Activated gamma-delta T cell treated with anti-CD3 and anti-CD28 coated beads, Interleukin-2, amount 50 U/mL, for 16 hours (primary cell): ENCODE results near the gene CPSF4L.
"Not testable (repeated sequence)": the region's sequence is repeated elsewhere in the genome, so short reads cannot be mapped to it uniquely, and the experiment has no call there.

Experiments used
- DNase-seq: peaks from one replicate; pipeline ENCODE4 v3.0.0-alpha.2; 2020; ENCODE audit warnings: low read depth

Gene CPSF4L

DNA sequence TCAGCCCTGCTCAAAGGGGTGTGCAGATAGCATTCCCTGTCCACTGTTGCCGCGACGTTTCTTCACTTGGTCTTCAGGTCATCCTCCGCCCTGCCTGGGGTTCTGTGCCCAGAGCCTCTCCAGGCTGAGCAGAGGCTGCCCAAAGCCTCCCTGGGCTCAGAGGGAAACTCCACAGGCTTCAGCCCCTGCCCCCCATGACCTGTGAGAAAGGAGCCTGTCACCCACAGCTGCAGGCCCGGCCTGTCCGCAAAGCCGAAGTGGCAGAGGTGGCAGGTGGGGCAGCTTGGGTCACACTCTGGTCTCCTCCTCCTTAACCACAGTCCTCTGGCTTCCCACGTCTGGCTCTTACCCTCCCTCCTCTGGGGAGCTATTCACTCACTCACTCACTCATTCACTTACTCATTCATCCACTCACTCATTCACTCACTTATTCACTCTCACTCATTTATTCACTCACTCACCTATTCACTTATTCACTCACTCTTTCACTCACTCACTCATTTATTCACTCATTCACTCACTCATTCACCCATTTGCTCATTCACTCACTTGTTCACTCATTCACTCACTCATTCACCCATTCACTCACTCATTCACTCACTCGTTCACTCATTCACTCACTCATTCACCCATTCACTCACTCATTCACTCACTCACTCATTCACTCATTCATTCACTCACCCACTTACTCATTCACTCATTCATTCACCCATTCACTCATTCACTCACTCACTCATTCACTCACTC is 7.1 kb upstream of the CPSF4L start:
- no peak for DNase-seq

DNA sequence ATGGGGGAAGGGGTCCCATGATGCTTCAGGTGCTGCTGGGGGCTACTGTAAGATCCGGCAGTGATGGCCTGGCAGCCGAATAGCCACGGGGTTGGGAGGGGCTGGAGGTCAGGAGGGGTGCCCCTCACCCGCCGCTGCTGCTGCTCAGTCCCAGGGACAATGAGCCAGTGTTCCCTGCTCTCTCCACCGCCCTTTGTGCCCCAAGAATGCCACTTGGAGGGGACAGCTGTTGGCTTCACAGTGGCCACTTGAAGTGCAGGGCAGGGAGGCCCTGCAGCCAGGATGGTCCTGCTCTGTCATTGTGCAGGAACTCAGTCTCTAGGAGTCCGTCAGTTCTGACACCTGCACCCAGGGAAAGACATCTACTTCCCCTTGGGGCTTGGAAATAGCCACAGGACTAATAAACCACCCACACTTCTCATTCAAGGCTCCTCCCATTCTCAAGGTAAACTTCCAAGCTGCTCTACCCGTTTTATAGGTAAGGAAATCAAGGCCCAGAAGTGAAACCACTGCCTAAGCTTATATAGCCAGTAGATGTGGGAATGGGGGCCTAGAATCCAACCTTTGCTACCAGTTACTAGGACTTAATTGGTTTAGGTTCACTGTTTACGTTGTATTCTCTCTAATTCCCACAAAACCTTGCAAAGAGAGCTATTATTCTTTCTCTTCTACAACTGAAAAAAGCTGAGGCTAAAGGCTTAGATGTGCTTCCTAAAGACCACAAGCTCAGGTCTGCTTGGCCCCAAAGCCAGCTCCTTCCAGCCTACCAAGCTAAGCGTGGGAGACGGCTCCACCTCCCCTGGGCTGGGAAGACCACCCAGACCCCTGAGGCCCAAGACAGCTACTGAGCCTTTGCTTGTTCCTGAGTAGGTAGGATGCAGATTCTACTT is 6.2 kb upstream of the CPSF4L start:
- DNase-seq = no peak

DNA sequence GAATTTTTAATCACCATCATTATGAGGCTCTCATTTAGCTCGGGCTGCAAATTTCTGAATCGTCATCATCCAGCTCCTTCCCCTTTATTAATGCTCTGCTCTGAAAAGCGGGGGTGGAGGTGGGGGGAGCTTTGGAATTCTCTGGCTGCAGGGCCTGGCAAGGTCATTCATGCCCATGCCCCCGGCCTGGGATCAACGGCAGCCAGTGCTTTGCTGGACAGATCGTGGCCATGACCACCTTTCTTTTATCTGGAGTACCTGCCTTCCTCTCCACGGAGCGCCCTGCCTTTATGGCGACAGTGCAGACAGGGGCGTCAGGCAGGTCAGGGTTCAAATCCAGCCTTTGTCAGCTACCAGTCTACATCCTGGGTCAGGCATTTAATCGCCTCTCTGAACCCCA is 5.1 kb upstream of the CPSF4L start:
- no peak for DNase-seq

DNA sequence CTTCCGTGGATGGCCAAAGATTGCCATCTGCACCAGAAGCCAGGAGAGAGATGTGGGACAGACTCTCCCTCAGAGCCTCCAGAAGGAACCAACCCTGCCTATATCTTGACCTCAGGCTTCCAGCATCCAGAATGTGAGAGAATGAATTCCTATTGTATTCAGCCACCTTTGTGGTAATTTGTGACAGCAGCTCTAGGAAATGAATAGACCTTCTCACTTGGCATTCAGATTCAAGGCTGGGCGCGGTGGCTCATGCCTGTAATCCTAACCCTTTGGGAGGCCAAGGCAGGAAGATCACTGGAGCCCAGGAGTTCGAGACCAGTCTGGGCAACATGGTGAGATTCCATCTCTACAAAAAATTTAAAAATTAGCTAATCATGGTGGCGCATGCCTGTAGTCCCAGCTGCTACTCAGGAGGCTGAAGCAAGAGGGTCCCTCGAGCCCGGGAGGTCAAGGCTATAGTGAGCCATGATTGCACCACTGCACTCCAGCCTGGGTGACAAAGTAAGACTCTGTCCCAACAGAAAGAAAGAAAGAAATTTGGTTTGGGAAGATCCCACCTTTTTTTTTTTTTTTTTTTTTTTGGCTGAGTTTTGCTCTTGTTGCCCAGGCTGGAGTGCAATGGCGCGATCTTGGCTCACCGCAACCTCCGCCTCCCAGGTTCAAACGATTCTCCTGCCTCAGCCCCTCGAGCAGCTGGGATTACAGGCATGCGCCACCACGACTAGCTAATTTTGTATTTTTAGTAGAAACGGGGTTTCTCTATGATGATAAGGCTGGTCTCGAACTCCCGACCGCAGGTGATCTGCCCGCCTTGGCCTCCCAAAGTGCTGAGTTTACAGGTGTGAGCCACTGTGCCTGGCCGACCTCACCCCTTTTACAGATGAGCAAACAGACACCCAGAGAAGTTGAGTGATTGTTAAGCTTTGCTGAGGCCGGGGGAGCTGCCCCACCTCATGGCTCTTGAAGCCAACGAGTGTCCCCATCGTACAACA is 4.3 kb upstream of the CPSF4L start:
- DNase-seq = no peak

DNA sequence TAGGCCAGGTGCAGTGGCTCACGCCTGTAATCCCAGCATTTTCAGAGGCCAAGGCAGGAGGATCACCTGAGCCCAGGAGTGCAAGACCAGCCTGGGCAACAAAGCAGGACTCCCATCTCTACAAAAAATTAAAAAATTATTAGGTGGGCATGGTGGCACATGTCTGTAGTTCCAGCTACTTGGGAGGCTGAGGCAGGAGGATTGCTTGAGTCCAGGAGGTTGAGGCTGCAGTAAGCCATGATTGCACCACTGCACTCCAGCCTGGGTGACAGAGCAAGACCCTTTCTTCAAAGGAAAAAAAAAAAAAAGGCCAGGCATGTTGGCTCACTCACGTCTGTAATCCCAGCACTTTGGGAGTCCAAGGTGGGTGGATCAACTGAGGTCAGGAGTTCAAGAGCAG is 2.8 kb upstream of the CPSF4L start:
- not testable (repeated sequence) for DNase-seq

DNA sequence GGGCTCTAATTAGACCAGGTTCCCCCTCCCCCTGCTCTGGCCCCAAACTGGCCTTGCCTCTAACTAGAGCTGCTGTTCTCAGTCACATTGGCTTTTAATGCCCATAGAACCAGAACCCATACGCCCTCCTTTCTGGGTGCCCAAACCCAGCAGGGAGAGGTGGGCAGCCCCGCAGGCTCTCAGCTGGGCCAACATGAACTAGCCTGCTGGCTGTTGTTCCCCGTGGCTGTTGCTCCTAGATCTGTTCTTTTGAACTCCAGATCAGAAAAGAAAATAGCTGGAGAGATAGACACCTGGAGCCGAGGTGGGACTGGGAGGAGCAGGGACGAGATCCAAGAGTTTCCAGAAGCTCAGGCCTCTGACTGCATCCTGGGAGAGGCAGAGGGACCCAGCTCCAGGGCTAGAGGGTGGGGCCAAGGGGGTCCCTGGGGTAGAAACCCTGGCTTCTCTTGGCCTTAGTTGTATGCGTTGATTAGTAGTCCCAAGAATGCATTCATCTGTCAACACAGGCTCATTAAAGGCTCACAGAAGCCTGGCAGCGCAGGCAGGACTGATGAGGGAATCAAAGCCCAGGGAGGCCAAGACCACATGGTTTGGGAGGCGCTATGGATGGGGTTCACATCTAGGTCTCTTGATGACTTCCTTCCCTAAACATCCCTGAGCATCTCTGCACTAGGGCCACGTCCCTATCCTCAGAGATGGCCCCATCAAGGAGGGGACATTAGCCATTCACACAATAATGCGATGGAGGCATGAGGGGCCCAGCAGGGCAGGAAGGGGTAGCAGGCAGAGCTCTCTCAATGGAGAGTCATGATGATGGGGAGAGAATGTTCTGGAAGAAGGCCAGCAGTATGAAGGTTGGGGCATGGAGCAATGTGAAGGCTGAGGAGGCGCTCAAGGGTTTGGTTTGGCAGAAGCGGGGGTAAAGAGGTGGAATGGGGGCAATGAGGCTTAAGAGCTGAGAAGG is 1.3 kb upstream of the CPSF4L start:
- DNase-seq = no peak

DNA sequence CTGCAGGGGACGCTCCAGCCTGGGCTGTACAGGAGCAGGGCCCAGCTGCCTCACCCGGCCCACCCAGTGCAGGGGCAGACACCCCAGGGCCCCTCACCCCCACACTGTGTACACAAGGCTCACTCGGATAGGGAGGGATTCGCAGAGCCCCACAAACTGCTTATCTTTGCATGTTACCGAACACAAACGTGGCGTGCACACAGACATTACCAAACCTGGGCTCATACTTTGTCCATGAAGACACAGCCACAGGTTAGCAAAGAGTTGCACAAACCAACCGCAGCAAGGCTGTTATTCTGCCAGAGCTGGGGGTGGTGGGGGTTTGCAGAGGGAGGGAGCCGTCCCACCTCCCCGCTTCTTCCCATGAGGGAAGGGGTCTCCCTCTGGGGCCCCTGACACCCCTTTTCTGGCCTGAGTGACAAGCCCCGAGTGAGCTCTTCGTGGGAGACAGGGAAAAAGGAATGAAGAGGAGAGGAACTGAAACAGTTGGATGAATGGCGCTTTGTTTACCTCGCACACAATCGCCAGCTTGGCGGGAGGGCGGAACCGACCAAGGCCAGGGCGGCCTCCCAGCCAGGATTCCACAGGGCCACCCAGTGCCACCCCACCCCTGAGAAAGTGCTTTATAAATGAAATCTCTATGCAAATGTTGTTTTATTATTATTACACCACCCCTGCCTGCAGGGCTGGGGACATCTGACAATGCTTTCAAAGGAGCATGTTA is 434 bp upstream of the CPSF4L start:
- DNase-seq = no peak

DNA sequence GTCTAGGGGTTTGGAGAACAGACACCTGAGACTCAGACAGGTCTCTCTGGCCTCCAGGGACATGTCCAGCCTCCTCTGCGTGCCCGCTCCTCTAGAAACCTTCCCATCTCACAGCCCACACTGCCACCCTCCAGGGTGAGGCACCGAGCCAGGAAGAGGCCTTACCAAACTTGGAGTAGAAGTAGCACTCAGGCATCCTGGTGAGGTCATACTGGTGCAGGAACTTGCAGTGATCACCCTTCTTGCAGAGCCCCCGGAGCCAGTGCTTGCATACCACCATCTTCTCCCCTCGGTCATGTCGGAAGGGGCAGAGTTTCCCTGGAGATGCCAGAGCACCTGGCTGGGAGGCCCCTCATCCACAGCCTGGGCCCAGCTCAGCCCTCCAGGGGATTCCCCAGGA is 4.2 kb downstream of the CPSF4L start:
- no peak for DNase-seq

DNA sequence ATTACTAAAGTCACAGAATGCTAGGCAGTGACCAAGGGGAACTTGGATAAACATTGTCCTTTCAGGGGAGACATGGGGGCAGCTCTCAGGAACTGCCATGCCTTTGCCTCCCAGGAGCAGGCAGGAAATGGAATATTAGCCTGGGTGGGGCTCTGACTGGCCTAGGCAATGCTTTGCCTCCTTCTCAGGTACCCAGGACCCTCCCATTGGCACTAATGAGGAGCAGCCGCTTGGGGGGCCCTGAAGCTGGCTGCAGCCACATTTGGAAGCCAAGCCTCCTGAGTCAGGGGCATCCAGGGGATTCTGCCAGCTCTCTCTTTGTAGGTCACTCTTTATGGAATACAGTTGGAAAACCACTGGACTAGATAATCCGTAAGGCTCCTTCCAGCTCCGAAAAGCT is 5.5 kb downstream of the CPSF4L start:
- no peak for DNase-seq

DNA sequence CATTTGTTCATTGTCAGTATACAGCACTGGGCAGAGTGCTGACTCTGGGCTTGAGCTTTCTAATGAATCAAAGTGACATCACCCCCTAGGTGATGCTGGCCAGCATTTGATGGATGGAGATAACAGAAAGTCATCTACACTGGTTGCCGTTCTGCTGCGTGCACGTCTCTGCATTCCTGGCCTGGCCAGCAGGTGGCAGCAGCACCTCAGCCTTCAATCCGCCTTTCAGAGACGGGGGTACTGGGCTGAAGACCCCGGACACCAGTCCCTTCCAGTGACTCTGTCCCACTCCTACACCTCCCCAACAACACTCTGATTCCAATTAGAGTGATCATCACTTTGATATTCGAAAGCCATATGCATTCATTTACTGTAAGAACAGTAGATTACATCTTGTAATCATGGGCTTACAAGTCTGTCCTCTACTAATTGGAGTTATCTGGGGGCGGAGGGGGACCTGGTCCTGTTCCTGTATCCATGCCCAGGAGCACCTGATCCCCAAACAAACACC is 6.0 kb downstream of the CPSF4L start:
- peak; percentile 34 for DNase-seq

DNA sequence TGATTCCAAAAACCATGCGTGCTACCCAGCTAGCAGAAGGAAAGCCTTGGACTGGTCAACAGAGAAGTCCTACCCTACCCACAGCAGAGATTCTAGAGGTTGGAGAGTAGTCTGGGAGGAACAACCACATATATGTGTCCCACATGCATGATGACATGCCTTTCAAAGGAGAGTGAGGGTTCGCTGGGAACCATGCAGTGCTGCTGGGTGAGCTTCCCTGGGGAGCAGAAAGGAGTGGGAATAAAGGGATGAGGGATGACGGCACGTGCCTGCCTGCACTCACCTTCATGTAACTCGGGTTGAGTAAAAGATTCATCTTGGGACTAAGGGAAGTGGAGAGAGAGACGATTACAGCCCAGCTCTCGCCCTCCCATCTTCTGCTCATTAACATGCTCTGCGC is 9.8 kb downstream of the CPSF4L start:
- no peak for DNase-seq

DNA sequence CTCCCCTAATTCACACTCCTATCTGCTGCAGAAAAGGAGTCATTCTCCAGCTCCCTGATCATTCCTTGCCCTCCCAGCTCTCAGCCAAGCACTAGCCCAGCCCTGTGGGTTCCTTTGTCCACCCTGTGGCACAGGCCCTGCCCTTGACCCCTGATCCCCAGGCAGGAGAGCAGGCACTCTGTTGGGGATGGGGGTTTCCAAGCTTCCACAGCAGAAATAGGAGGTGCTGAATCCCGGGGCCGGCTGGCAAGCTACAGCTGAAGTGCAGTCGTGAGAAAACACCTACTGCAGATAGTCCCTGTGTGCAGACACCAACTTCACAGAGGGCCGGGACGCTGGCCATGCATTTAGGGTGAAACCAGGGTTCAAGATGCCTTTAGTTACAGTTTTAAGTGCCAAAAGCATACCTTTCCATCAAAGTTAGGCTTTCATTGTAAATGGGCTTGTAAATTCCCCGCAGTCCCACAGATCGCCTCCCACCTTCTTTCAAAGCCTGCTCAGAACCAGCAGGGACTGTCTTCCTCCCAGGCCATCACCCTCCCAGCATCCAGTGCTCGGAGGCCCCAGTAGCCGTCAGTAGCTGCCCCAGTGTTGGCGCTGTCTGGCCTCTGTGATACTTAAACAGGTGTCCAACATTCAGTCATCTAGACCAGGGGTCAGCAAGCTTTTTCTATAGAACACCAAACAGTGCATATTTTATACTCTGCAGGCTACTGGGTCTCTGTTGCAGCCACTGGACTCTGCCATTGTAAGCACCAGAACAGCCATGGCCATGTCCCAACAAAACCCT is 10.6 kb downstream of the CPSF4L start:
- DNase-seq = no peak

DNA sequence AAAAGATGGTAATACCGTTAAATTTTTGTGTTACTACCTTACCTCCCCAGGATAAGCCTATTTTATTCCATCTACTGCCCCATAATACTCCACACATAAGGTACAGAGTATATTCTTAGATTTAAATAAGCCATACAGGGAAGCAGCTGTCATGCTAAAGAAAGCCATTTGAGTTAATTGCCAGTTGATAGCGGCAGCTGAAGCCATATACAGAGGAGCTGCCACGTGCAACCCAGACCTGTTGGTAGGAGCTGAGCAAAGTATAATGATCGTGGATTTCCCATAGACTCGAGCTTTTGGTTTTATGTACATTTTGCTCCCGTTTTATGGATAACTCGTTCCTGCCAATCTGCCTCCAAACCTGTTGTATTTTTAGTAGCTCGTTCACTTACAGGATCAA is 12.0 kb downstream of the CPSF4L start:
- no peak for DNase-seq

DNA sequence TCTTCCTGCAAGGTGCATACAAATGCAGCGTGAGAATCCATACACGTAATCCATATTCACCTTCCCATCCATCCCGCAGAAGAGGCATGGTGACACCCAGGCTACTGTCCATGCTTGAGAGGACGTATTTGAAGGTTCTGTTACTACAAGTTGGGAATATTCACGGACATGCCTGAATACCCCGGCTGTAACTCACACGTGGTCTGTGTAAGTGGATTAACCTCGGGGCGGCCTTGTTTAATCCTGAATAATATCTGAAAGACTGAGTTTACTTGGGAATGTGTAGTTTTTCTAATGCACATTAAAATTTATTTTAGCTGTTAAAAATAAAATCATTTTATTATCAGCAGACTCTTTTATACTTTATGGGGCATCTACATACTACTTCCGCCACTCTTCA is 13.1 kb downstream of the CPSF4L start:
- DNase-seq = no peak

DNA sequence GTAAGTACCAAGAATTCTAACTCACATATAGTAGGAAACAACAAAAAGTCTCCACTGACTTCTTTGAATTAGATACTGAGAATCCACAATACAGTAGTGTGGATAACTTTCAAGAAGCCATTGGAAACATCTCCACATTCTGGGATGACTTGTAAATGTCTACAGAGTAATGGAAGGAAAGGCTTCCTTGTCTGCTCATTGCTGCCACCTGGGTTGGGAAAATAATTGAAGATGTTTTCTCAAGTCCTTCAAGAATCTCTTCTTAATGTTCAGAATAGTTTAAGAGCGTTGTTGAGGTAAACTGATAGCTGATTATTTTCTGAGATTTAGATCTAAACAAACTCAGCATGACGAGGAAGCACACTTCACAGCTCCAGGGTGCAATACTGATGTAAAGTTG is 14.0 kb downstream of the CPSF4L start:
- DNase-seq = no peak

DNA sequence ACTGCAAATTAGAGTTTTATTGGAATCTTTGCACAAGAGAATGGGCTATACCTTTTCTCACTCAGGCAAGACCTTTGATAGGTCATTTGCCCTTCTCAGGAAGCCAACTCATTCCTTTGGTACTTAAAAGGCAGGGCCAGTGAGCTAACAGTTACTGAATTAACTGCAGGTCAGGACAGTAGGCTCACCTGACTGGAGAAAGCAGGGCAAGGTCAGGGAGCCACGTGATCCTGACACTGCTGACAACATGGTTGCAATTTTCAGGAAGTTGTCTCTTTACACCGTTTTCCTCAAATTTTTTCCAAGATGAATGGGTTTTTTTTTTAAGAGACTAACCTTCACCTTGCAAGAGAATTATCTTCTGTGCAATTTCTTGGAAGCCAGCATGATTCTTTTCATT is 21.1 kb downstream of the CPSF4L start:
- no peak for DNase-seq

DNA sequence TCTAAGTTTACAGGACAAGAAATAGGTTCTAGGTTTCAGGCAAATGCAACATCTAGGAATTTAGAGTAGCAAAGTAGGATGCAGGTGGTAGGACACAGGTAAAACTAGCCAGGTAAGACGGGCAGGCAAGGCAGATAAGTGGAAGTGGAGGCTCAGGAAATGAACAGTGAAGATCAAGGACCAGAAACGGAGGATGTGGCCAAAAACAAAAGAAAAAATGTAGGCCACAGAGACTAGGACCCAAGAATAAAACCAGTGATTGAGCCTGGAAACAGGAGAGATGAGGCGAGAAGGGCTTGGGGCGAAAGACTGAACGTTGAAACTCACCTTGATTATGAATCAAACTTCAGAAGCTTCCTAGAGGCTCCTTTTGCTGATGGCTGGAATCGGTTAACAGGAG is 24.0 kb downstream of the CPSF4L start:
- no peak for DNase-seq

DNA sequence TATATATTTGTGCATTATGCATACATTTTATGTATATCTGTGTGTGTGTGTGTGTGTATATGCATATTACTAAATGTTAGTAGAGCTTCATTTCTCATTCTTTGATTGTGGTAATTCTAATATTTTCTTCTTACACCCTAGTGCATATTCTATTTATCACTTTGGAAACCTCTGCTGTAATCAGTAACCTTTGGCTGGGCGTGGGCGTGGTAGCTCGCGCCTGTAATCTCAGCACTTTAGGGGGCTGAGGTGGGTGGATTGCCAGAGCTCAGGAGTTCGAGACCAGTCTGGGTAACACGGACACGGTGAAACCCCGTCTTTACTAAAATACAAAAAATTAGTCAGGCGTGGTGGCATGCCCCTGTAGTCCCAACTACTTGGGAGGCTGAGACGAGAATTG is 26.9 kb downstream of the CPSF4L start:
- DNase-seq = no peak
